ENCODE measurements around the gene NRM. TPM values are rescaled to one million over a fixed set of nuclear protein-coding genes. Genes with fewer than 3 reads are reported as not detected.

The NRM gene
- total and polyA plus RNA-seq, 2 of the 13 experiments (the other 11 are each of a cell fraction or from before 2014, with no cell fraction given), result 12.5 to 16.0 TPM

DNA sequence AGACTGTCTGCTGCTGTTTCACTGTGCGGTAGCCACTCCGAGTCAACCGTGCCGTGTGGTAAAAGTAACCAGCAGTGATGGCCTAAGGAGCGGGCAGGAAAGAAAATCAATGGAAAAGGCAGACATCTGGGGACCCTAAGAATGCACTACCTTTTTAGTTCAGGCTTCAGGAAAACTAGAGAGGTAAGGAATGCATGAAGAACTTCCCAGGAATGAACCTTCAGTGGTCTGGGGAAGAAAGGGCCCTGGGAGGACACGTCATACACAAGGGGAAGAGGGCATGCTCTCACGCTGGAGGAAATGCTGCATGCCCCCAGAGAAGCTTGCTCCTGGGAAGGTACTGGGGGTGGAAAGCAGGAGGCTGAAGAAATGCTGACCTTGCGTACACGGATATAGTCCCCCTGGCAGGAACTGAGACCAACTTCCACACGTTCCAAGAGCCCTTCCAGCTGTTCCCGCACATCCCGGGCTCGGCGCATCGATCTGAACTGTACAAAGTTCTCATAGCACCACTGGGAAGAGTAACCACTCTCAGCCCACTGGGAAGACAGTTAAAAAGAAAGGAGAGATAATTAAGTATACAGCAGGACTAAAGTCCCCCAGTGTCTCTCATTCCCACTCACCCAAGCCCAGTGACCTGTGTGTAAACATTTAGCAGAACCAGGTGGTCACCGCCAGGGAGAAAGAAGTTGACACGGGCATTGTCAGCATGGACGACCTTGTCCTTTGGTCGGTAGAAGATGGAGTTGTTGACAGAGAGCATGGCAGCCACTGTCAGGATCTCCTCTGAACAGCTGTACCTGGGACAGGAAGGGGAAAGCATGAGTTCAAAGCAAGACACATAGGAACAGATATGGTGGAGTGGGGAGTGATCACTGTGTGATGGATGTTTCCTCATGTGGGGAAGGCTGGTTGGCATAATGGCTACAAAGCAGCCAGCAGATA lies 35.7 kb downstream of the NRM start (continued):
- peak; percentile 89 for TF ChIP-seq HNF4G (IDR thresholded peaks at IDR 0.05; ENCODE audit: borderline replicate concordance, low read depth, low read length)
- peak; percentile 97 for TF ChIP-seq HNF4G (CRISPR knock-in tag; IDR thresholded peaks at IDR 0.05; ENCODE audit: borderline replicate concordance, low read depth)
- TF ChIP-seq, protein P1, sequence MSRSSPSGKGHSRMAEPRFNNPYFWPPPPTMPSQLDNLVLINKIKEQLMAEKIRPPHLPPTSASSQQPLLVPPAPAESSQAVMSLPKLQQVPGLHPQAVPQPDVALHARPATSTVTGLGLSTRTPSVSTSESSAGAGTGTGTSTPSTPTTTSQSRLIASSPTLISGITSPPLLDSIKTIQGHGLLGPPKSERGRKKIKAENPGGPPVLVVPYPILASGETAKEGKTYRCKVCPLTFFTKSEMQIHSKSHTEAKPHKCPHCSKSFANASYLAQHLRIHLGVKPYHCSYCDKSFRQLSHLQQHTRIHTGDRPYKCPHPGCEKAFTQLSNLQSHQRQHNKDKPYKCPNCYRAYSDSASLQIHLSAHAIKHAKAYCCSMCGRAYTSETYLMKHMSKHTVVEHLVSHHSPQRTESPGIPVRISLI (CRISPR knock-in tag; IDR thresholded peaks at IDR 0.05; ENCODE audit: borderline replicate concordance), result peak; percentile 76
- peak; percentile 93 for TF ChIP-seq RCOR2 (CRISPR knock-in tag; IDR thresholded peaks at IDR 0.05)
- TF ChIP-seq, protein P2, sequence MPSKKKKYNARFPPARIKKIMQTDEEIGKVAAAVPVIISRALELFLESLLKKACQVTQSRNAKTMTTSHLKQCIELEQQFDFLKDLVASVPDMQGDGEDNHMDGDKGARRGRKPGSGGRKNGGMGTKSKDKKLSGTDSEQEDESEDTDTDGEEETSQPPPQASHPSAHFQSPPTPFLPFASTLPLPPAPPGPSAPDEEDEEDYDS (CRISPR knock-in tag; IDR thresholded peaks at IDR 0.05), result peak; percentile 32; the same call in 1 of the 2 replicates
- TF ChIP-seq ZNF563 (CRISPR knock-in tag; IDR thresholded peaks at IDR 0.05), result no peak
- no peak for TF ChIP-seq ZFY (CRISPR knock-in tag; IDR thresholded peaks at IDR 0.05)
- TF ChIP-seq HDAC2 (CRISPR knock-in tag; IDR thresholded peaks at IDR 0.05), result peak; percentile 99
- peak; percentile 70; the same call in 1 of the 2 replicates for TF ChIP-seq ZNF773 (CRISPR knock-in tag; IDR thresholded peaks at IDR 0.05; ENCODE audit: borderline replicate concordance)
- TF ChIP-seq, protein P3, sequence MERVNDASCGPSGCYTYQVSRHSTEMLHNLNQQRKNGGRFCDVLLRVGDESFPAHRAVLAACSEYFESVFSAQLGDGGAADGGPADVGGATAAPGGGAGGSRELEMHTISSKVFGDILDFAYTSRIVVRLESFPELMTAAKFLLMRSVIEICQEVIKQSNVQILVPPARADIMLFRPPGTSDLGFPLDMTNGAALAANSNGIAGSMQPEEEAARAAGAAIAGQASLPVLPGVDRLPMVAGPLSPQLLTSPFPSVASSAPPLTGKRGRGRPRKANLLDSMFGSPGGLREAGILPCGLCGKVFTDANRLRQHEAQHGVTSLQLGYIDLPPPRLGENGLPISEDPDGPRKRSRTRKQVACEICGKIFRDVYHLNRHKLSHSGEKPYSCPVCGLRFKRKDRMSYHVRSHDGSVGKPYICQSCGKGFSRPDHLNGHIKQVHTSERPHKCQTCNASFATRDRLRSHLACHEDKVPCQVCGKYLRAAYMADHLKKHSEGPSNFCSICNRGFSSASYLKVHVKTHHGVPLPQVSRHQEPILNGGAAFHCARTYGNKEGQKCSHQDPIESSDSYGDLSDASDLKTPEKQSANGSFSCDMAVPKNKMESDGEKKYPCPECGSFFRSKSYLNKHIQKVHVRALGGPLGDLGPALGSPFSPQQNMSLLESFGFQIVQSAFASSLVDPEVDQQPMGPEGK (CRISPR knock-in tag; IDR thresholded peaks at IDR 0.05), result peak; percentile 73; the same call in 1 of the 2 replicates
- TF ChIP-seq, protein P4, sequence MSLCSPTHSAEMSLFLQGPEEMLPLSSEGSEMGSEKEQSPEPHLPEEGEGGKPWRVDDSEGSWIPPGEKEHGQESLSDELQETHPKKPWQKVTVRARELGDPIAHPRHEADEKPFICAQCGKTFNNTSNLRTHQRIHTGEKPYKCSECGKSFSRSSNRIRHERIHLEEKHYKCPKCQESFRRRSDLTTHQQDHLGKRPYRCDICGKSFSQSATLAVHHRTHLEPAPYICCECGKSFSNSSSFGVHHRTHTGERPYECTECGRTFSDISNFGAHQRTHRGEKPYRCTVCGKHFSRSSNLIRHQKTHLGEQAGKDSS (CRISPR knock-in tag; IDR thresholded peaks at IDR 0.05; ENCODE audit: borderline replicate concordance, low read depth), result peak; percentile 72
- peak; percentile 71; the same call in 1 of the 2 replicates for TF ChIP-seq SMYD3 (CRISPR knock-in tag; IDR thresholded peaks at IDR 0.05)
- TF ChIP-seq KAT7 (CRISPR knock-in tag; IDR thresholded peaks at IDR 0.05; ENCODE audit: borderline replicate concordance), result 0 out of 2 replicates have a peak, but pooled peaks have one; percentile 33
- peak; percentile 85 for TF ChIP-seq ONECUT2 (CRISPR knock-in tag; IDR thresholded peaks at IDR 0.05)
- no peak for TF ChIP-seq NFATC3 (CRISPR knock-in tag; IDR thresholded peaks at IDR 0.05)
- TF ChIP-seq, protein P5, sequence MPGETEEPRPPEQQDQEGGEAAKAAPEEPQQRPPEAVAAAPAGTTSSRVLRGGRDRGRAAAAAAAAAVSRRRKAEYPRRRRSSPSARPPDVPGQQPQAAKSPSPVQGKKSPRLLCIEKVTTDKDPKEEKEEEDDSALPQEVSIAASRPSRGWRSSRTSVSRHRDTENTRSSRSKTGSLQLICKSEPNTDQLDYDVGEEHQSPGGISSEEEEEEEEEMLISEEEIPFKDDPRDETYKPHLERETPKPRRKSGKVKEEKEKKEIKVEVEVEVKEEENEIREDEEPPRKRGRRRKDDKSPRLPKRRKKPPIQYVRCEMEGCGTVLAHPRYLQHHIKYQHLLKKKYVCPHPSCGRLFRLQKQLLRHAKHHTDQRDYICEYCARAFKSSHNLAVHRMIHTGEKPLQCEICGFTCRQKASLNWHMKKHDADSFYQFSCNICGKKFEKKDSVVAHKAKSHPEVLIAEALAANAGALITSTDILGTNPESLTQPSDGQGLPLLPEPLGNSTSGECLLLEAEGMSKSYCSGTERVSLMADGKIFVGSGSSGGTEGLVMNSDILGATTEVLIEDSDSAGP (CRISPR knock-in tag; IDR thresholded peaks at IDR 0.05; ENCODE audit: borderline replicate concordance), result peak; percentile 70
- peak; percentile 55; the same call in 1 of the 2 replicates for TF ChIP-seq RFXAP (CRISPR knock-in tag; IDR thresholded peaks at IDR 0.05; ENCODE audit: borderline replicate concordance)
- peak; percentile 79 for TF ChIP-seq ZBTB33 (CRISPR knock-in tag; IDR thresholded peaks at IDR 0.05)
- TF ChIP-seq ZNF547 (CRISPR knock-in tag; IDR thresholded peaks at IDR 0.05), result peak; percentile 84
- TF ChIP-seq IRX3 (CRISPR knock-in tag; IDR thresholded peaks at IDR 0.05; ENCODE audit: borderline replicate concordance, low read depth), result peak; percentile 71; the same call in 1 of the 2 replicates

Data from HepG2 (cell line).